ENCODE measurements around the gene RNF213.

RNF213 gene

GRCh38 chr17:80358861-80359260 lies 98.2 kb downstream of the RNF213 start:
- no peak overlapping the region for H2AFZ ChIP-seq (ENCODE audit: low read depth, low read length, severe bottlenecking)
- no peaks in the 10 kb centered on the region for H3F3A ChIP-seq (ENCODE audit: insufficient read depth)
- H3K9ac ChIP-seq (ENCODE audit: low read length) = no peak overlapping the region
- TF ChIP-seq CTCF (IDR thresholded peaks at IDR 0.05; ENCODE audit: insufficient read depth, low read length, poor library complexity, severe bottlenecking) (no peak), EZH2phosphoT487 (conservative IDR thresholded peaks at IDR 0.05; ENCODE audit: low read length) (no peak)
- H3K27ac ChIP-seq (ENCODE audit: low read depth, low read length) = no peak overlapping the region
- H3K4me3 ChIP-seq (ENCODE audit: insufficient read depth, low read length, poor library complexity, severe bottlenecking) = no peak overlapping the region
- no peaks in the 10 kb centered on the region for H4K20me1 ChIP-seq (ENCODE audit: low read depth, low read length)
- H3K9me3 ChIP-seq (ENCODE audit: insufficient read depth, low read length) = no peaks in the 10 kb centered on the region; the same call in 1 of the 2 replicates
- no peaks in the 10 kb centered on the region for H3K36me3 ChIP-seq (ENCODE audit: low read length)
- H3K4me2 ChIP-seq (ENCODE audit: low read depth, low read length, poor library complexity, severe bottlenecking) = no peak overlapping the region
- H3K79me2 ChIP-seq (ENCODE audit: insufficient read depth, low read length) = no peaks in the 10 kb centered on the region
- no peaks in the 10 kb centered on the region for H3K27me3 ChIP-seq (ENCODE audit: low read length)
- H3K9me2 ChIP-seq (replicated peaks; ENCODE audit: insufficient read depth, low read length) = no peaks in the 10 kb centered on the region

- no peak for TF ChIP-seq CTCF (IDR thresholded peaks at IDR 0.05; ENCODE audit: insufficient read depth, low read length, poor library complexity, severe bottlenecking)
- TF ChIP-seq EZH2phosphoT487 (conservative IDR thresholded peaks at IDR 0.05; ENCODE audit: low read length) = no peak
- Histone ChIP-seq H3F3A (ENCODE audit: insufficient read depth) (no peaks in the 10 kb centered on the region), H3K4me3 (ENCODE audit: insufficient read depth, low read length, poor library complexity, severe bottlenecking) (no peak overlapping the region), H3K9ac (ENCODE audit: low read length) (no peak overlapping the region), H4K20me1 (ENCODE audit: low read depth, low read length) (no peaks in the 10 kb centered on the region), H3K9me2 (replicated peaks; ENCODE audit: insufficient read depth, low read length) (no peaks in the 10 kb centered on the region), H3K9me3 (ENCODE audit: insufficient read depth, low read length) (no peaks in the 10 kb centered on the region; the same call in 1 of the 2 replicates), H2AFZ (ENCODE audit: low read depth, low read length, severe bottlenecking) (no peak overlapping the region), H3K4me2 (ENCODE audit: low read depth, low read length, poor library complexity, severe bottlenecking) (no peak overlapping the region), H3K36me3 (ENCODE audit: low read length) (no peaks in the 10 kb centered on the region), H3K27ac (ENCODE audit: low read depth, low read length) (no peak overlapping the region), H3K79me2 (ENCODE audit: insufficient read depth, low read length) (no peaks in the 10 kb centered on the region), H3K27me3 (ENCODE audit: low read length) (no peaks in the 10 kb centered on the region)
These were observed 98.9 kb downstream of the RNF213 start for GRCh38 chr17:80359422-80360110.

- Histone ChIP-seq H2AFZ (ENCODE audit: low read depth, low read length, severe bottlenecking) (no peak overlapping the region), H3K9me3 (ENCODE audit: insufficient read depth, low read length) (no peaks in the 10 kb centered on the region; the same call in 1 of the 2 replicates), H3K36me3 (ENCODE audit: low read length) (no peaks in the 10 kb centered on the region), H3K9me2 (replicated peaks; ENCODE audit: insufficient read depth, low read length) (no peaks in the 10 kb centered on the region), H3K79me2 (ENCODE audit: insufficient read depth, low read length) (no peaks in the 10 kb centered on the region), H3K4me2 (ENCODE audit: low read depth, low read length, poor library complexity, severe bottlenecking) (no peak overlapping the region), H3K27me3 (ENCODE audit: low read length) (no peaks in the 10 kb centered on the region), H4K20me1 (ENCODE audit: low read depth, low read length) (no peaks in the 10 kb centered on the region), H3K9ac (ENCODE audit: low read length) (no peak overlapping the region), H3K27ac (ENCODE audit: low read depth, low read length) (no peak overlapping the region), H3K4me3 (ENCODE audit: insufficient read depth, low read length, poor library complexity, severe bottlenecking) (no peak overlapping the region), H3F3A (ENCODE audit: insufficient read depth) (no peaks in the 10 kb centered on the region)
- TF ChIP-seq CTCF (IDR thresholded peaks at IDR 0.05; ENCODE audit: insufficient read depth, low read length, poor library complexity, severe bottlenecking) (no peak), EZH2phosphoT487 (conservative IDR thresholded peaks at IDR 0.05; ENCODE audit: low read length) (no peak)
These were observed 99.7 kb downstream of the RNF213 start for GRCh38 chr17:80360396-80360795.

All from SU-DHL-6 (cell line).